Measurements from ENCODE around the gene CDC14B. TPM values are rescaled to one million over a fixed set of nuclear protein-coding genes. Genes with fewer than 3 reads are reported as not detected.

The CDC14B gene
- total RNA-seq, 1 donor from 2014 or later, result 38.1 TPM

- H3K27me3 ChIP-seq, result no peaks in the 10 kb centered on the region
- Mint-ChIP-seq H3K4me1 (peaks cover 2% of the 10 kb centered on the region), H3K27ac (no peak overlapping the region), H3K4me3 (no peak overlapping the region), H3K27me3 (ENCODE audit: insufficient read depth, low read depth) (no peaks in the 10 kb centered on the region), H3K9me3 (no peaks in the 10 kb centered on the region), H3K36me3 (peaks cover 12% of the 10 kb centered on the region)
- H2AFZ ChIP-seq (replicated peaks), result no peak overlapping the region
- H3K4me2 ChIP-seq, result no peak overlapping the region
- no peaks in the 10 kb centered on the region for H3K9me3 ChIP-seq (ENCODE audit: low read depth)
- H3K4me3 ChIP-seq, result no peak overlapping the region
- no peaks in the 10 kb centered on the region for H3K36me3 ChIP-seq
- DNase-seq (ENCODE audit: low spot score), result no peak
- no peaks in the 10 kb centered on the region for H4K20me1 ChIP-seq (ENCODE audit: low read depth)
- H3K27ac ChIP-seq, result no peak overlapping the region
- TF ChIP-seq EZH2 (IDR thresholded peaks at IDR 0.05) (no peak), CTCF (IDR thresholded peaks at IDR 0.05) (no peak), EZH2phosphoT487 (IDR thresholded peaks at IDR 0.05) (no peak)
- peaks cover 11% of the 10 kb centered on the region for H3K4me1 ChIP-seq
- no peaks in the 10 kb centered on the region for H3F3A ChIP-seq (ENCODE audit: low read depth)
- no peaks in the 10 kb centered on the region for H3K79me2 ChIP-seq (ENCODE audit: low read depth)
- no peak overlapping the region for H3K9ac ChIP-seq
Measured at GRCh38 chr9:96513622-96514021, 106.0 kb downstream of the CDC14B start.

GRCh38 chr9:96512240-96512639 lies 107.4 kb downstream of the CDC14B start:
- no peak for DNase-seq (ENCODE audit: low spot score)
- Histone ChIP-seq H3K27me3 (no peaks in the 10 kb centered on the region), H3F3A (ENCODE audit: low read depth) (no peaks in the 10 kb centered on the region), H3K4me2 (no peak overlapping the region), H3K36me3 (no peaks in the 10 kb centered on the region), H3K9ac (no peak overlapping the region), H3K4me1 (peaks cover 11% of the 10 kb centered on the region), H3K27ac (no peak overlapping the region), H2AFZ (replicated peaks) (no peak overlapping the region), H3K9me3 (ENCODE audit: low read depth) (no peaks in the 10 kb centered on the region), H3K4me3 (no peak overlapping the region), H4K20me1 (ENCODE audit: low read depth) (no peaks in the 10 kb centered on the region), H3K79me2 (ENCODE audit: low read depth) (no peaks in the 10 kb centered on the region)
- no peaks in the 10 kb centered on the region for H3K9me3 Mint-ChIP-seq
- H3K4me1 Mint-ChIP-seq, result peaks cover 2% of the 10 kb centered on the region
- no peak for TF ChIP-seq EZH2 (IDR thresholded peaks at IDR 0.05)
- no peak for TF ChIP-seq CTCF (IDR thresholded peaks at IDR 0.05)
- TF ChIP-seq EZH2phosphoT487 (IDR thresholded peaks at IDR 0.05), result no peak
- no peak overlapping the region for H3K27ac Mint-ChIP-seq
- peaks cover 2% of the 10 kb centered on the region for H3K27me3 Mint-ChIP-seq (ENCODE audit: insufficient read depth, low read depth)
- no peak overlapping the region for H3K4me3 Mint-ChIP-seq
- H3K36me3 Mint-ChIP-seq, result peaks cover 15% of the 10 kb centered on the region

- H3K4me3 Mint-ChIP-seq, result no peak overlapping the region
- Histone ChIP-seq H3K4me2 (peak overlapping the region; percentile 42), H4K20me1 (ENCODE audit: low read depth) (no peaks in the 10 kb centered on the region), H3K36me3 (no peaks in the 10 kb centered on the region), H3F3A (ENCODE audit: low read depth) (no peaks in the 10 kb centered on the region), H3K9me3 (ENCODE audit: low read depth) (no peaks in the 10 kb centered on the region), H3K4me3 (no peak overlapping the region), H3K27me3 (no peaks in the 10 kb centered on the region), H2AFZ (replicated peaks) (no peak overlapping the region), H3K4me1 (peaks cover 11% of the 10 kb centered on the region), H3K79me2 (ENCODE audit: low read depth) (no peaks in the 10 kb centered on the region), H3K27ac (peak overlapping the region; percentile 48), H3K9ac (no peak overlapping the region)
- H3K27ac Mint-ChIP-seq, result no peak overlapping the region
- H3K9me3 Mint-ChIP-seq, result no peaks in the 10 kb centered on the region
- DNase-seq (ENCODE audit: low spot score), result no peak
- peaks cover 2% of the 10 kb centered on the region for H3K4me1 Mint-ChIP-seq
- TF ChIP-seq EZH2 (IDR thresholded peaks at IDR 0.05) (no peak), EZH2phosphoT487 (IDR thresholded peaks at IDR 0.05) (no peak), CTCF (IDR thresholded peaks at IDR 0.05) (no peak)
- H3K27me3 Mint-ChIP-seq (ENCODE audit: insufficient read depth, low read depth), result peaks cover 3% of the 10 kb centered on the region
- peaks cover 17% of the 10 kb centered on the region for H3K36me3 Mint-ChIP-seq
Measured at GRCh38 chr9:96510258-96510657, 109.4 kb downstream of the CDC14B start.
